Measurements from ENCODE around the gene RBM33. TPM values are rescaled to one million over a fixed set of nuclear protein-coding genes. Genes with fewer than 3 reads are reported as not detected.

RBM33 gene
- total RNA-seq, 1 donor from 2014 or later, result 117 TPM

GRCh38 chr7:155660758-155661093 lies 16.3 kb downstream of the RBM33 start:
- no peaks in the 10 kb centered on the region for H3K27me3 Mint-ChIP-seq
- peaks cover 2% of the 10 kb centered on the region for H3K9me3 Mint-ChIP-seq
- ChIA-PET POLR2A (no interaction called here), CTCF (no interaction called here)
- intact Hi-C loops (cut with micrococcal nuclease), result no loop called here
- no peak for TF ChIP-seq CTCF (IDR thresholded peaks at IDR 0.05)
- peaks cover 77% of the 10 kb centered on the region for H3K4me1 Mint-ChIP-seq
- no peak overlapping the region for H3K27ac Mint-ChIP-seq
- ATAC-seq (ENCODE audit: low read depth) (no peak), DNase-seq (no peak)
- peaks cover 30% of the 10 kb centered on the region for H3K36me3 Mint-ChIP-seq (ENCODE audit: low read depth)
- no peak overlapping the region for H3K4me3 Mint-ChIP-seq

- DNase-seq (no peak), ATAC-seq (ENCODE audit: low read depth) (no peak)
- ChIA-PET CTCF (no interaction called here), POLR2A (no interaction called here)
- Mint-ChIP-seq H3K4me3 (no peak overlapping the region), H3K27ac (no peak overlapping the region), H3K9me3 (peaks cover 2% of the 10 kb centered on the region), H3K36me3 (ENCODE audit: low read depth) (peaks cover 39% of the 10 kb centered on the region), H3K4me1 (peaks cover 74% of the 10 kb centered on the region), H3K27me3 (no peaks in the 10 kb centered on the region)
- intact Hi-C loops (cut with micrococcal nuclease), result no loop called here
- TF ChIP-seq CTCF (IDR thresholded peaks at IDR 0.05), result no peak
These were observed 18.0 kb downstream of the RBM33 start for GRCh38 chr7:155662343-155663043.

- CTCF ChIA-PET, result no interaction called here
- H3K9me3 Mint-ChIP-seq, result peaks cover 2% of the 10 kb centered on the region
- peaks cover 65% of the 10 kb centered on the region for H3K4me1 Mint-ChIP-seq
- POLR2A ChIA-PET, result no interaction called here
- ATAC-seq (ENCODE audit: low read depth), result no peak
- no peak for TF ChIP-seq CTCF (IDR thresholded peaks at IDR 0.05)
- H3K4me3 Mint-ChIP-seq, result no peak overlapping the region
- H3K36me3 Mint-ChIP-seq (ENCODE audit: low read depth), result peaks cover 50% of the 10 kb centered on the region
- no peaks in the 10 kb centered on the region for H3K27me3 Mint-ChIP-seq
- H3K27ac Mint-ChIP-seq, result no peak overlapping the region
- DNase-seq, result no peak
- intact Hi-C loops (cut with micrococcal nuclease), result no loop called here
These were observed 19.5 kb downstream of the RBM33 start for GRCh38 chr7:155663937-155664336.

GRCh38 chr7:155665079-155665956 lies 20.9 kb downstream of the RBM33 start:
- H3K9me3 Mint-ChIP-seq, result peaks cover 2% of the 10 kb centered on the region
- peak overlapping the region; percentile 53 for H3K27ac Mint-ChIP-seq
- CTCF ChIA-PET, result no interaction called here
- H3K4me1 Mint-ChIP-seq, result peaks cover 57% of the 10 kb centered on the region
- intact Hi-C loops (cut with micrococcal nuclease), result no loop called here
- no peak overlapping the region for H3K4me3 Mint-ChIP-seq
- peaks cover 51% of the 10 kb centered on the region for H3K36me3 Mint-ChIP-seq (ENCODE audit: low read depth)
- ATAC-seq (ENCODE audit: low read depth), result no peak
- TF ChIP-seq CTCF (IDR thresholded peaks at IDR 0.05), result no peak
- DNase-seq, result no peak
- POLR2A ChIA-PET, result no interaction called here
- H3K27me3 Mint-ChIP-seq, result no peaks in the 10 kb centered on the region

- H3K4me1 Mint-ChIP-seq, result peaks cover 57% of the 10 kb centered on the region
- ChIA-PET CTCF (interaction anchor here (0.5 kb wide), 1 partner anchor 64 kb away, joined by 3 read pairs; no protein-coding TSS in a partner anchor), POLR2A (no interaction called here)
- DNase-seq, result no peak
- H3K27ac Mint-ChIP-seq, result no peak overlapping the region
- no peak for TF ChIP-seq CTCF (IDR thresholded peaks at IDR 0.05)
- no peaks in the 10 kb centered on the region for H3K9me3 Mint-ChIP-seq
- H3K27me3 Mint-ChIP-seq, result no peaks in the 10 kb centered on the region
- H3K36me3 Mint-ChIP-seq (ENCODE audit: low read depth), result peaks cover 53% of the 10 kb centered on the region
- ATAC-seq (ENCODE audit: low read depth), result no peak
- H3K4me3 Mint-ChIP-seq, result no peak overlapping the region
- intact Hi-C loops (cut with micrococcal nuclease), result no loop called here
These were observed 21.5 kb downstream of the RBM33 start for GRCh38 chr7:155665957-155666287.
